B cell (primary cell): Measurements from ENCODE around the gene HLA-DMB. TPM values are rescaled to one million over a fixed set of nuclear protein-coding genes. Genes with fewer than 3 reads are reported as not detected.

ENCODE experiments used
- ATAC-seq: fragments of 200-7000 bp; cut with Tn5 transposase; one replicate; pipeline ENCODE4 v1.10.0; 2021; ENCODE audit warnings: low read depth, mild to moderate bottlenecking, moderate number of reproducible peaks, moderate library complexity
- CTCF ChIA-PET: fragments of 350-600 bp; sonication (Branson Sonifier 250); formaldehyde crosslinking; loops from one replicate; lab custom pipeline; 2021; ENCODE audit warnings: antibody characterized with exemption, inconsistent platforms; lab: Charles Lee
- POLR2A ChIA-PET: fragments of 350-600 bp; sonication (Branson Sonifier 250); formaldehyde crosslinking; loops from one replicate; lab custom pipeline; 2021; ENCODE audit warnings: antibody characterized with exemption; lab: Charles Lee
- DNase-seq: peaks from one replicate; pipeline ENCODE4 v3.0.0; 2013
- H2AFZ ChIP-seq: 2 replicates; pipeline ENCODE4 v1.6.1; 2012; ENCODE audit warnings: mild to moderate bottlenecking, low read depth, low read length; ENCODE audit not compliant: insufficient read depth, poor library complexity, severe bottlenecking
- H3K27ac ChIP-seq, 2 donors: 1 replicate in 1 of 2; 2 replicates in 1 of 2; pipeline ENCODE4 v1.5.1; 2012 to 2013; ENCODE audit warnings: low read length in 2 of 2, mild to moderate bottlenecking in 2 of 2, moderate library complexity in 1 of 2
- H3K27me3 ChIP-seq, 4 experiments: fragments of 200-600 bp in 1 of 4; sonication (generic) in 1 of 4; replicated peaks in 1 of 4; 1 replicate in 2 of 4; 2 replicates in 2 of 4; pipeline versions ENCODE4 v1.6.1 to v1.7.0; 2013 to 2016; ENCODE audit warnings: low read length in 3 of 4, mild to moderate bottlenecking in 2 of 4, mixed read lengths in 1 of 4, moderate library complexity in 1 of 4; ENCODE audit not compliant: insufficient read depth in 4 of 4, control insufficient read depth in 3 of 4; ENCODE audit errors: control extremely low read depth in 1 of 4
- H3K36me3 ChIP-seq, 2 experiments: replicated peaks in 1 of 2; 1 replicate in 1 of 2; 2 replicates in 1 of 2; pipeline versions ENCODE4 v1.6.1 to v1.7.1; 2013; ENCODE audit warnings: low read length in 1 of 2; ENCODE audit not compliant: insufficient read depth in 2 of 2, control insufficient read depth in 1 of 2; ENCODE audit errors: control extremely low read depth in 1 of 2, extremely low read depth in 1 of 2
- H3K4me1 ChIP-seq, 2 donors: fragments of 200-600 bp in 1 of 2; sonication (generic) in 1 of 2; 1 replicate in 1 of 2; 2 replicates in 1 of 2; pipeline versions ENCODE4 v1.5.1 to v1.6.1; 2013 to 2017; ENCODE audit warnings: low read length in 2 of 2; ENCODE audit not compliant: control insufficient read depth in 2 of 2, insufficient read depth in 2 of 2
- H3K4me2 ChIP-seq: replicated peaks from 2 replicates; pipeline ENCODE3; 2012; ENCODE audit warnings: mild to moderate bottlenecking, low read depth, low read length; ENCODE audit not compliant: poor library complexity, severe bottlenecking
- H3K4me3 ChIP-seq, 5 experiments: fragments of 200-600 bp in 1 of 5; sonication (generic) in 1 of 5; 1 replicate in 3 of 5; 2 replicates in 2 of 5; pipeline versions ENCODE4 v1.5.1 to v1.7.0; 2011 to 2016; ENCODE audit warnings: low read length in 4 of 5, mild to moderate bottlenecking in 4 of 5, low read depth in 2 of 5, control low read depth in 1 of 5, moderate library complexity in 1 of 5; ENCODE audit not compliant: insufficient read depth in 1 of 5; ENCODE audit errors: control extremely low read depth in 1 of 5, extremely low read depth in 1 of 5
- H3K79me2 ChIP-seq: fragments of 200-600 bp; sonication (generic); one replicate; pipeline ENCODE4 v1.6.0; 2016; ENCODE audit warnings: low read length; ENCODE audit not compliant: control insufficient read depth, insufficient read depth
- H3K9ac ChIP-seq: fragments of 200-600 bp; sonication (generic); 2 replicates; pipeline ENCODE4 v1.6.1; 2017; ENCODE audit warnings: mild to moderate bottlenecking, low read length, moderate library complexity
- H3K9me3 ChIP-seq, 3 donors: one replicate each; pipeline versions ENCODE4 v1.6.1 to v1.7.1; 2013; ENCODE audit warnings: low read length in 2 of 3; ENCODE audit not compliant: control insufficient read depth in 2 of 3, insufficient read depth in 1 of 3; ENCODE audit errors: control extremely low read depth in 1 of 3
- H4K20me1 ChIP-seq: 2 replicates; pipeline ENCODE4 v1.6.0; 2012; ENCODE audit warnings: mild to moderate bottlenecking, low read length; ENCODE audit not compliant: insufficient read depth, control insufficient read depth, poor library complexity, severe bottlenecking
- H3K27ac Mint-ChIP-seq: one replicate; pipeline ENCODE4 v1.8.0; 2021; ENCODE audit warnings: mixed read lengths
- H3K27me3 Mint-ChIP-seq: one replicate; pipeline ENCODE4 v1.8.0; 2021; ENCODE audit warnings: mixed read lengths
- H3K4me1 Mint-ChIP-seq: one replicate; pipeline ENCODE4 v1.8.0; 2021; ENCODE audit warnings: mixed read lengths
- H3K4me3 Mint-ChIP-seq: one replicate; pipeline ENCODE4 v1.8.0; 2021; ENCODE audit warnings: mixed read lengths
- H3K9me3 Mint-ChIP-seq: one replicate; pipeline ENCODE4 v1.8.0; 2022; ENCODE audit warnings: mixed read lengths; ENCODE audit not compliant: insufficient read depth
- EZH2 ChIP-seq: IDR thresholded peaks from 2 replicates; pipeline ENCODE4 v1.6.1; 2012; ENCODE audit warnings: borderline replicate concordance, low read depth, mild to moderate bottlenecking, moderate library complexity, low read length; ENCODE audit not compliant: insufficient read depth, poor library complexity, severe bottlenecking
- WGBS: methylation state at CpG from one replicate; pipeline ENCODE4 v1.1.5; 2013; ENCODE audit warnings: missing lambda C conversion rate; ENCODE audit not compliant: insufficient coverage; 5-methylcytosine and 5-hydroxymethylcytosine counted together
- intact Hi-C: fragments of 100-400 bp; cut with micrococcal nuclease; formaldehyde crosslinking; loops from one replicate; pipeline ENCODE4 v1.10.0; 2022
- polyA plus RNA-seq: library from polyadenylated mRNA; depleted of rRNA; stranded (reverse); fragments of >200 nt; gene quantifications from 2 replicates; pipeline ENCODE4 v1.2.3, GENCODE V29; 2012
- total RNA-seq, 2 donors: library from RNA; stranded (reverse); fragments of 120-200 nt in 1 of 2; gene quantifications; 1 replicate in 1 of 2; 2 replicates in 1 of 2; pipeline versions ENCODE4 v1.2.3 to v1.2.4, GENCODE V29; 2013 to 2022
- TF ChIP-seq, protein P1 (sequence below): fragments of 200-600 bp; IDR thresholded peaks from one replicate; pipeline ENCODE4 v1.8.0; 2022; ENCODE audit warnings: antibody characterized with exemption, mild to moderate bottlenecking

Gene HLA-DMB
- total and polyA plus RNA-seq, 2 donors (not counting 1 experiment from before 2014, with no cell fraction given), result 593 to 656 TPM

DNA sequence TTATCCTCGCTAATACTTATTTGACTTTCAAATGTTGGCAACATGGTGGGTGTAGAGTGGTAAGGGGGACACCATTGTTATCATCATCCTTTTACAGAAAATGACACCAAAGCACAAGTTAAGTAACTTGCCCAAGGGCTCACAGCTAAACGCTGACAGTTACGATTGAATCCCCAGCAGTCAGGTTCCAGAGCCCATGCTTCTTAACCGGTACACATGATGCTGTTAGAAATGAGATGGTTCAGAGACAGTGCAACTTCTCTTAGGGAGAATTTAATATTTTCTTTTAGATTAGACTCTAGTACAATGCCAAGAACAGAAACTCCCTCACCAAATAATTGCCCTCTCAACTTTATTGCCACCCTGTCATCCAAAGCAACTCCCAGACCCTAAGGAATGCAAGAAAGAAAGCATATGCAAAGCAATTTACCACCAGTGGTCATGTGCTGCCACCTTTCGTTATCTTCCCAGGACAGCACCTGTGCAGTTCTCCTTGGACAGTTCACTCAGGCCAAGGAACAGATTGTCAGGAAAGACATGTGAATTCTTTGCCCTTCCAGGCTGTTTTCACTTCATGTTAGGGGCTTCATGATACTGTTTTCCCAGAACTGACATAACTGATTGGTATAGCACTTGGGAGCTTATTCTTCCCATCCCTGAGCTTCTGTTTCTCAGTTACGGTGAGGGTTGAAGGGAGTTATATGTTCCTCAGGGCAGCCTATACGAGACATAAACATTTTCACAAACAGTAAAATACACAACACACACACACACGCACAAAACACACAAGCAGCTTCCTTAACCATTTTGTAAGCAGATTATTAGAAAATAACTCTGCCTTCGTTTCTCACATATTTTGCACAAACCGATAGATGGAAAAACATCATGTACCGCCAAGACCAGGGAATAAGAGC lies 7.0 kb upstream of the HLA-DMB start:
- peaks cover 76% of the 10 kb centered on the region for H3K79me2 ChIP-seq
- DNase-seq (peak; percentile 76), ATAC-seq (no peak)
- H4K20me1 ChIP-seq, result no peaks in the 10 kb centered on the region
- ChIA-PET POLR2A (interaction anchor here (0.6 to 2.6 kb wide), 8 partner anchors 12 to 109 kb away, joined by 3 to 36 read pairs (median 4); partner anchors contain the start of genes BRD2 and TAP2), CTCF (interaction anchor here (0.5 to 13.5 kb wide), 24 partner anchors 10 to 121 kb away, joined by 3 to 822 read pairs (median 5); partner anchors contain the start of genes BRD2, HLA-DMB, PSMB9 and TAP1)
- H3K27ac Mint-ChIP-seq, result peak overlapping the region; percentile 92
- no peaks in the 10 kb centered on the region for H3K27me3 Mint-ChIP-seq
- H3K4me2 ChIP-seq, result peak overlapping the region; percentile 81
- no peak overlapping the region for H2AFZ ChIP-seq
- no peaks in the 10 kb centered on the region for H3K9me3 Mint-ChIP-seq
- peak overlapping the region; percentile 8 for H3K9ac ChIP-seq
- TF ChIP-seq, protein P1, sequence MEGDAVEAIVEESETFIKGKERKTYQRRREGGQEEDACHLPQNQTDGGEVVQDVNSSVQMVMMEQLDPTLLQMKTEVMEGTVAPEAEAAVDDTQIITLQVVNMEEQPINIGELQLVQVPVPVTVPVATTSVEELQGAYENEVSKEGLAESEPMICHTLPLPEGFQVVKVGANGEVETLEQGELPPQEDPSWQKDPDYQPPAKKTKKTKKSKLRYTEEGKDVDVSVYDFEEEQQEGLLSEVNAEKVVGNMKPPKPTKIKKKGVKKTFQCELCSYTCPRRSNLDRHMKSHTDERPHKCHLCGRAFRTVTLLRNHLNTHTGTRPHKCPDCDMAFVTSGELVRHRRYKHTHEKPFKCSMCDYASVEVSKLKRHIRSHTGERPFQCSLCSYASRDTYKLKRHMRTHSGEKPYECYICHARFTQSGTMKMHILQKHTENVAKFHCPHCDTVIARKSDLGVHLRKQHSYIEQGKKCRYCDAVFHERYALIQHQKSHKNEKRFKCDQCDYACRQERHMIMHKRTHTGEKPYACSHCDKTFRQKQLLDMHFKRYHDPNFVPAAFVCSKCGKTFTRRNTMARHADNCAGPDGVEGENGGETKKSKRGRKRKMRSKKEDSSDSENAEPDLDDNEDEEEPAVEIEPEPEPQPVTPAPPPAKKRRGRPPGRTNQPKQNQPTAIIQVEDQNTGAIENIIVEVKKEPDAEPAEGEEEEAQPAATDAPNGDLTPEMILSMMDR, result peak; percentile 70
- no peak for TF ChIP-seq EZH2
- H3K27ac ChIP-seq, result peak overlapping the region; percentile 97 to 98
- H3K4me1 Mint-ChIP-seq, result peaks cover 86% of the 10 kb centered on the region
- H3K4me1 ChIP-seq, result peaks cover 80 to 94% of the 10 kb centered on the region in 2 donors
- no peaks in the 10 kb centered on the region for H3K27me3 ChIP-seq
- no peaks in the 10 kb centered on the region for H3K9me3 ChIP-seq
- intact Hi-C loops, result loop anchor here (1.0 to 10.0 kb wide), 5 partner anchors 15 to 343 kb away; partner anchors contain the start of gene HLA-DOB
- H3K36me3 ChIP-seq, result peaks cover 0 to 30% of the 10 kb centered on the region in 2 experiments
- peak overlapping the region in 3 of 5 experiments; percentile 2 to 35 (median 6) for H3K4me3 ChIP-seq
- peak overlapping the region; percentile 84 for H3K4me3 Mint-ChIP-seq
- WGBS, result 38% methylated on average over 7 of the region's 11 CpGs
